GM23338 (cell line): ENCODE data around the gene B4GALT2. TPM values are rescaled to one million over a fixed set of nuclear protein-coding genes. Genes with fewer than 3 reads are reported as not detected.

Experiments used
- ATAC-seq: fragments of 200-7000 bp; cut with Tn5 transposase; 3 replicates; pipeline ENCODE4 v1.9.1; 2020
- DNase-seq: peaks from one replicate; pipeline ENCODE4 v3.0.0-alpha.2; 2015; ENCODE audit warnings: low spot score
- H2AFZ ChIP-seq: fragments of 200-600 bp; sonication (generic); 2 replicates; pipeline ENCODE4 v1.8.0; 2016; ENCODE audit warnings: antibody characterized with exemption, mild to moderate bottlenecking, moderate library complexity
- H3F3A ChIP-seq: fragments of 200-600 bp; sonication (generic); replicated peaks from 2 replicates; pipeline ENCODE4 v1.8.0; 2017; ENCODE audit warnings: antibody characterized with exemption, mixed run types, low read depth
- H3K27ac ChIP-seq: fragments of 200-600 bp; sonication (generic); 2 replicates; pipeline ENCODE4 v1.6.1; 2016; ENCODE audit warnings: low read depth
- H3K27me3 ChIP-seq: fragments of 200-600 bp; sonication (generic); 2 replicates; pipeline ENCODE4 v1.8.0; 2016; ENCODE audit warnings: mild to moderate bottlenecking, mixed run types, moderate library complexity; ENCODE audit not compliant: insufficient read depth
- H3K36me3 ChIP-seq: fragments of 200-600 bp; sonication (generic); 2 replicates; pipeline ENCODE4 v1.8.0; 2016; ENCODE audit warnings: mild to moderate bottlenecking; ENCODE audit not compliant: insufficient read depth
- H3K4me1 ChIP-seq: fragments of 200-600 bp; sonication (generic); 2 replicates; pipeline ENCODE4 v1.8.0; 2016; ENCODE audit warnings: mild to moderate bottlenecking, moderate library complexity; ENCODE audit not compliant: insufficient read depth
- H3K4me2 ChIP-seq: fragments of 200-600 bp; sonication (generic); 2 replicates; pipeline ENCODE4 v1.7.1; 2017; ENCODE audit warnings: mixed run types
- H3K4me3 ChIP-seq: fragments of 200-600 bp; sonication (generic); 2 replicates; pipeline ENCODE4 v1.6.1; 2016; ENCODE audit warnings: mixed run types
- H3K79me2 ChIP-seq: fragments of 200-600 bp; sonication (generic); replicated peaks from 2 replicates; pipeline ENCODE4 v1.8.0; 2017; ENCODE audit warnings: mild to moderate bottlenecking; ENCODE audit not compliant: insufficient read depth
- H3K9me2 ChIP-seq: fragments of 200-600 bp; sonication (generic); 2 replicates; pipeline ENCODE4 v1.8.0; 2017; ENCODE audit not compliant: insufficient read depth
- H4K20me1 ChIP-seq: fragments of 200-600 bp; sonication (generic); replicated peaks from 2 replicates; pipeline ENCODE4 v1.8.0; 2017; ENCODE audit warnings: mild to moderate bottlenecking; ENCODE audit not compliant: insufficient read depth
- H3K27ac Mint-ChIP-seq: 2 replicates; pipeline ENCODE4 v1.8.0; 2020; ENCODE audit warnings: inconsistent platforms, mild to moderate bottlenecking, moderate library complexity, mixed read lengths
- H3K27me3 Mint-ChIP-seq: 3 replicates; pipeline ENCODE4 v1.8.0; 2022; ENCODE audit warnings: low read depth, mild to moderate bottlenecking, moderate library complexity, mixed read lengths, inconsistent platforms; ENCODE audit not compliant: insufficient read depth, poor library complexity
- H3K36me3 Mint-ChIP-seq: 3 replicates; pipeline ENCODE4 v1.8.0; 2021; ENCODE audit warnings: low read depth, mild to moderate bottlenecking, inconsistent platforms, moderate library complexity, mixed read lengths
- H3K4me1 Mint-ChIP-seq: 3 replicates; pipeline ENCODE4 v1.8.0; 2020; ENCODE audit warnings: mild to moderate bottlenecking, inconsistent platforms, mixed read lengths
- H3K4me3 Mint-ChIP-seq: 3 replicates; pipeline ENCODE4 v1.8.0; 2021; ENCODE audit warnings: moderate library complexity, mild to moderate bottlenecking, inconsistent platforms, mixed read lengths
- H3K9me3 Mint-ChIP-seq: 3 replicates; pipeline ENCODE4 v1.8.0; 2020; ENCODE audit warnings: moderate library complexity, mild to moderate bottlenecking, inconsistent platforms, mixed read lengths
- CREB1 ChIP-seq: fragments of 250-450 bp; sonication (Bioruptor Pico); IDR thresholded peaks from 2 replicates; pipeline ENCODE4 v1.5.0; 2020; ENCODE audit warnings: low read depth, mild to moderate bottlenecking, moderate library complexity
- CTCF ChIP-seq, 2 experiments: fragments of 200-600 bp in 1 of 2; sonication (generic) in 1 of 2; conservative IDR thresholded peaks; 2 replicates each; pipeline versions ENCODE4 v1.5.1 to v1.6.1; 2016 to 2017; ENCODE audit warnings: antibody characterized with exemption in 2 of 2, low read depth in 2 of 2, mild to moderate bottlenecking in 2 of 2, moderate library complexity in 1 of 2
- EZH2 ChIP-seq: fragments of 200-600 bp; sonication (generic); IDR thresholded peaks from one replicate; pipeline ENCODE4 v1.8.0; 2017; ENCODE audit warnings: antibody characterized with exemption, mild to moderate bottlenecking, low read depth; ENCODE audit not compliant: unreplicated experiment
- EZH2phosphoT487 ChIP-seq: fragments of 200-600 bp; sonication (generic); IDR thresholded peaks from one replicate; pipeline ENCODE4 v1.8.1; 2018; ENCODE audit warnings: antibody characterized with exemption; ENCODE audit not compliant: unreplicated experiment
- JUNB ChIP-seq: IDR thresholded peaks from one replicate; pipeline ENCODE4 v1.6.1; 2016; ENCODE audit warnings: antibody characterized with exemption; ENCODE audit not compliant: unreplicated experiment
- NANOG ChIP-seq: IDR thresholded peaks from 2 replicates; pipeline ENCODE4 v1.6.1; 2016; ENCODE audit warnings: antibody characterized with exemption, borderline replicate concordance
- POLR2AphosphoS5 ChIP-seq: IDR thresholded peaks from 2 replicates; pipeline ENCODE4 v1.6.1; 2016; ENCODE audit warnings: antibody characterized with exemption, low read depth
- REST ChIP-seq: IDR thresholded peaks from one replicate; pipeline ENCODE4 v1.6.1; 2018; ENCODE audit warnings: antibody characterized with exemption; ENCODE audit not compliant: unreplicated experiment
- STAT1 ChIP-seq: IDR thresholded peaks from one replicate; pipeline ENCODE4 v1.6.1; 2016; ENCODE audit warnings: antibody characterized with exemption; ENCODE audit not compliant: unreplicated experiment
- ZNF114 ChIP-seq: fragments of 250-450 bp; sonication (Bioruptor Pico); IDR thresholded peaks from 2 replicates; pipeline ENCODE4 v1.5.0; 2020; ENCODE audit warnings: mild to moderate bottlenecking, moderate library complexity
- ZNF331 ChIP-seq: fragments of 250-450 bp; sonication (Bioruptor Pico); IDR thresholded peaks from 2 replicates; pipeline ENCODE4 v1.5.0; 2020; ENCODE audit warnings: low read depth, mild to moderate bottlenecking, moderate library complexity
- polyA plus RNA-seq: library from polyadenylated mRNA; unstranded; fragments of >200 nt; fragmentation: Nextera tagmentation; extraction: Ambion mirVana; gene quantifications from 2 replicates; pipeline ENCODE4 v1.2.1, GENCODE V29; 2016
- total RNA-seq: library from RNA; depleted of rRNA; stranded (reverse); fragments of >200 nt; shearing (Covaris generic); gene quantifications from 2 replicates; pipeline ENCODE4 v1.2.3, GENCODE V29; 2014
- TF ChIP-seq, protein P1 (sequence below): fragments of 250-450 bp; sonication (Bioruptor Pico); IDR thresholded peaks from 2 replicates; pipeline ENCODE4 v1.5.0; 2020; ENCODE audit warnings: mild to moderate bottlenecking, moderate library complexity
- TF ChIP-seq, protein P2 (sequence below): IDR thresholded peaks from 2 replicates; pipeline ENCODE4 v1.6.1; 2016; ENCODE audit warnings: antibody characterized with exemption

B4GALT2 gene
- total and polyA plus RNA-seq, 2 experiments from 2014 or later, result 22.4 to 63.1 TPM

- TF ChIP-seq, protein P1, sequence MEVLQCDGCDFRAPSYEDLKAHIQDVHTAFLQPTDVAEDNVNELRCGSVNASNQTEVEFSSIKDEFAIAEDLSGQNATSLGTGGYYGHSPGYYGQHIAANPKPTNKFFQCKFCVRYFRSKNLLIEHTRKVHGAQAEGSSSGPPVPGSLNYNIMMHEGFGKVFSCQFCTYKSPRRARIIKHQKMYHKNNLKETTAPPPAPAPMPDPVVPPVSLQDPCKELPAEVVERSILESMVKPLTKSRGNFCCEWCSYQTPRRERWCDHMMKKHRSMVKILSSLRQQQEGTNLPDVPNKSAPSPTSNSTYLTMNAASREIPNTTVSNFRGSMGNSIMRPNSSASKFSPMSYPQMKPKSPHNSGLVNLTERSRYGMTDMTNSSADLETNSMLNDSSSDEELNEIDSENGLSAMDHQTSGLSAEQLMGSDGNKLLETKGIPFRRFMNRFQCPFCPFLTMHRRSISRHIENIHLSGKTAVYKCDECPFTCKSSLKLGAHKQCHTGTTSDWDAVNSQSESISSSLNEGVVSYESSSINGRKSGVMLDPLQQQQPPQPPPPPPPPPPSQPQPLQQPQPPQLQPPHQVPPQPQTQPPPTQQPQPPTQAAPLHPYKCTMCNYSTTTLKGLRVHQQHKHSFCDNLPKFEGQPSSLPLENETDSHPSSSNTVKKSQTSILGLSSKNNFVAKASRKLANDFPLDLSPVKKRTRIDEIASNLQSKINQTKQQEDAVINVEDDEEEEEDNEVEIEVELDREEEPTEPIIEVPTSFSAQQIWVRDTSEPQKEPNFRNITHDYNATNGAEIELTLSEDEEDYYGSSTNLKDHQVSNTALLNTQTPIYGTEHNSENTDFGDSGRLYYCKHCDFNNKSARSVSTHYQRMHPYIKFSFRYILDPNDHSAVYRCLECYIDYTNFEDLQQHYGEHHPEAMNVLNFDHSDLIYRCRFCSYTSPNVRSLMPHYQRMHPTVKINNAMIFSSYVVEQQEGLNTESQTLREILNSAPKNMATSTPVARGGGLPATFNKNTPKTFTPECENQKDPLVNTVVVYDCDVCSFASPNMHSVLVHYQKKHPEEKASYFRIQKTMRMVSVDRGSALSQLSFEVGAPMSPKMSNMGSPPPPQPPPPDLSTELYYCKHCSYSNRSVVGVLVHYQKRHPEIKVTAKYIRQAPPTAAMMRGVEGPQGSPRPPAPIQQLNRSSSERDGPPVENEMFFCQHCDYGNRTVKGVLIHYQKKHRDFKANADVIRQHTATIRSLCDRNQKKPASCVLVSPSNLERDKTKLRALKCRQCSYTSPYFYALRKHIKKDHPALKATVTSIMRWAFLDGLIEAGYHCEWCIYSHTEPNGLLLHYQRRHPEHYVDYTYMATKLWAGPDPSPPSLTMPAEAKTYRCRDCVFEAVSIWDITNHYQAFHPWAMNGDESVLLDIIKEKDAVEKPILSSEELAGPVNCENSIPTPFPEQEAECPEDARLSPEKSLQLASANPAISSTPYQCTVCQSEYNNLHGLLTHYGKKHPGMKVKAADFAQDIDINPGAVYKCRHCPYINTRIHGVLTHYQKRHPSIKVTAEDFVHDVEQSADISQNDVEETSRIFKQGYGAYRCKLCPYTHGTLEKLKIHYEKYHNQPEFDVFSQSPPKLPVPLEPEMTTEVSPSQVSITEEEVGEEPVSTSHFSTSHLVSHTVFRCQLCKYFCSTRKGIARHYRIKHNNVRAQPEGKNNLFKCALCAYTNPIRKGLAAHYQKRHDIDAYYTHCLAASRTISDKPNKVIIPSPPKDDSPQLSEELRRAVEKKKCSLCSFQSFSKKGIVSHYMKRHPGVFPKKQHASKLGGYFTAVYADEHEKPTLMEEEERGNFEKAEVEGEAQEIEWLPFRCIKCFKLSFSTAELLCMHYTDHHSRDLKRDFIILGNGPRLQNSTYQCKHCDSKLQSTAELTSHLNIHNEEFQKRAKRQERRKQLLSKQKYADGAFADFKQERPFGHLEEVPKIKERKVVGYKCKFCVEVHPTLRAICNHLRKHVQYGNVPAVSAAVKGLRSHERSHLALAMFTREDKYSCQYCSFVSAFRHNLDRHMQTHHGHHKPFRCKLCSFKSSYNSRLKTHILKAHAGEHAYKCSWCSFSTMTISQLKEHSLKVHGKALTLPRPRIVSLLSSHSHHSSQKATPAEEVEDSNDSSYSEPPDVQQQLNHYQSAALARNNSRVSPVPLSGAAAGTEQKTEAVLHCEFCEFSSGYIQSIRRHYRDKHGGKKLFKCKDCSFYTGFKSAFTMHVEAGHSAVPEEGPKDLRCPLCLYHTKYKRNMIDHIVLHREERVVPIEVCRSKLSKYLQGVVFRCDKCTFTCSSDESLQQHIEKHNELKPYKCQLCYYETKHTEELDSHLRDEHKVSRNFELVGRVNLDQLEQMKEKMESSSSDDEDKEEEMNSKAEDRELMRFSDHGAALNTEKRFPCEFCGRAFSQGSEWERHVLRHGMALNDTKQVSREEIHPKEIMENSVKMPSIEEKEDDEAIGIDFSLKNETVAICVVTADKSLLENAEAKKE (CRISPR knock-in tag), result no peak
- no peak for TF ChIP-seq EZH2
- no peak for TF ChIP-seq POLR2AphosphoS5
- no peak for TF ChIP-seq JUNB
- TF ChIP-seq ZNF114 (CRISPR knock-in tag), result no peak
- no peak for TF ChIP-seq NANOG
- no peak for TF ChIP-seq CREB1
- no peak for TF ChIP-seq REST
- TF ChIP-seq, protein P2, sequence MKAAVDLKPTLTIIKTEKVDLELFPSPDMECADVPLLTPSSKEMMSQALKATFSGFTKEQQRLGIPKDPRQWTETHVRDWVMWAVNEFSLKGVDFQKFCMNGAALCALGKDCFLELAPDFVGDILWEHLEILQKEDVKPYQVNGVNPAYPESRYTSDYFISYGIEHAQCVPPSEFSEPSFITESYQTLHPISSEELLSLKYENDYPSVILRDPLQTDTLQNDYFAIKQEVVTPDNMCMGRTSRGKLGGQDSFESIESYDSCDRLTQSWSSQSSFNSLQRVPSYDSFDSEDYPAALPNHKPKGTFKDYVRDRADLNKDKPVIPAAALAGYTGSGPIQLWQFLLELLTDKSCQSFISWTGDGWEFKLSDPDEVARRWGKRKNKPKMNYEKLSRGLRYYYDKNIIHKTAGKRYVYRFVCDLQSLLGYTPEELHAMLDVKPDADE, result no peak
- TF ChIP-seq ZNF331, result no peak
- TF ChIP-seq EZH2phosphoT487, result no peak
- no peak for TF ChIP-seq STAT1
- no peak for TF ChIP-seq CTCF (conservative IDR thresholded peaks at IDR 0.05; ENCODE audit: low read depth in 2 of 2)
- H3K36me3 Mint-ChIP-seq, result peaks cover 29% of the 10 kb centered on the region
- peaks cover 26% of the 10 kb centered on the region for H3K27me3 Mint-ChIP-seq
- H3K4me1 ChIP-seq, result no peaks in the 10 kb centered on the region; the same call in 1 of the 2 replicates
- H3K27me3 ChIP-seq, result 0 out of 2 replicates have a peak, but pooled peaks cover 5% of the 10 kb centered on the region
- no peak overlapping the region for H3K27ac Mint-ChIP-seq
- no peaks in the 10 kb centered on the region for H3K9me3 Mint-ChIP-seq
- H3K4me3 Mint-ChIP-seq, result no peak overlapping the region
- H3K79me2 ChIP-seq, result no peaks in the 10 kb centered on the region
- no peak overlapping the region for H3K4me3 ChIP-seq
- H3K4me2 ChIP-seq, result no peak overlapping the region
- H4K20me1 ChIP-seq, result no peaks in the 10 kb centered on the region; the same call in 1 of the 2 replicates
- DNase-seq, result no peak
- H3F3A ChIP-seq, result peaks cover 11% of the 10 kb centered on the region
- H2AFZ ChIP-seq, result no peak overlapping the region
- no peaks in the 10 kb centered on the region for H3K9me2 ChIP-seq
- peaks cover 10% of the 10 kb centered on the region; the same call in 2 of the 3 replicates for H3K4me1 Mint-ChIP-seq
- no peak for ATAC-seq
- H3K27ac ChIP-seq, result no peak overlapping the region
- no peaks in the 10 kb centered on the region for H3K36me3 ChIP-seq
Observed at GRCh38 chr1:43985984-43986595, 7.1 kb downstream of the B4GALT2 start.
